OCI-LY1 (cell line): ENCODE measurements around the gene RHEX.

Source experiments
- H2AFZ ChIP-seq: fragments of 200-600 bp; sonication (generic), shearing (Covaris generic); 2 replicates; pipeline ENCODE4 v1.6.0; 2014; ENCODE audit warnings: antibody characterized with exemption, mild to moderate bottlenecking, low read length
- H3F3A ChIP-seq: fragments of 200-600 bp; sonication (generic), shearing (Covaris generic); 2 replicates; pipeline ENCODE4 v1.6.0; 2014; ENCODE audit warnings: mild to moderate bottlenecking, antibody characterized with exemption, low read length, moderate library complexity; ENCODE audit not compliant: insufficient read depth
- H3K27ac ChIP-seq: fragments of 200-600 bp; sonication (generic); 2 replicates; pipeline ENCODE4 v1.5.1; 2014; ENCODE audit warnings: low read length, mixed run types, mild to moderate bottlenecking, low read depth; ENCODE audit not compliant: poor library complexity, severe bottlenecking
- H3K27me3 ChIP-seq: fragments of 200-600 bp; sonication (generic); 2 replicates; pipeline ENCODE4 v1.6.0; 2014; ENCODE audit warnings: antibody characterized with exemption, mild to moderate bottlenecking, low read length, moderate library complexity; ENCODE audit not compliant: insufficient read depth
- H3K36me3 ChIP-seq: fragments of 200-600 bp; sonication (generic); 2 replicates; pipeline ENCODE4 v1.6.1; 2014; ENCODE audit warnings: mild to moderate bottlenecking, antibody characterized with exemption, low read length, moderate library complexity, mixed read lengths; ENCODE audit not compliant: insufficient read depth
- H3K4me1 ChIP-seq: fragments of 200-600 bp; sonication (generic); 2 replicates; pipeline ENCODE4 v1.5.1; 2014; ENCODE audit warnings: mild to moderate bottlenecking, low read length, moderate library complexity; ENCODE audit not compliant: insufficient read depth, severe bottlenecking
- H3K4me2 ChIP-seq: fragments of 200-600 bp; sonication (generic), shearing (Covaris generic); 2 replicates; pipeline ENCODE4 v1.6.1; 2014; ENCODE audit warnings: low read length
- H3K4me3 ChIP-seq: fragments of 200-600 bp; sonication (generic); 2 replicates; pipeline ENCODE4 v1.5.1; 2014; ENCODE audit warnings: low read length, low read depth, mild to moderate bottlenecking, mixed read lengths; ENCODE audit not compliant: poor library complexity, severe bottlenecking
- H3K79me2 ChIP-seq: fragments of 200-600 bp; shearing (Covaris generic); 2 replicates; pipeline ENCODE4 v1.6.1; 2016; ENCODE audit warnings: mixed run types, low read length, mixed read lengths; ENCODE audit not compliant: insufficient read depth
- H3K9ac ChIP-seq: fragments of 200-600 bp; sonication (generic), shearing (Covaris generic); 2 replicates; pipeline ENCODE4 v1.6.1; 2014; ENCODE audit warnings: mild to moderate bottlenecking, low read length, mixed read lengths
- H3K9me2 ChIP-seq: fragments of 200-600 bp; sonication (generic), shearing (Covaris generic); 2 replicates; pipeline ENCODE4 v1.6.1; 2014; ENCODE audit warnings: low read depth, mild to moderate bottlenecking, low read length, mixed read lengths
- H3K9me3 ChIP-seq: fragments of 200-600 bp; shearing (Covaris generic); 2 replicates; pipeline ENCODE4 v1.6.1; 2014; ENCODE audit warnings: low read length, mixed read lengths
- H4K20me1 ChIP-seq: fragments of 200-600 bp; sonication (generic), shearing (Covaris generic); 2 replicates; pipeline ENCODE4 v1.6.0; 2016; ENCODE audit warnings: mild to moderate bottlenecking, low read length; ENCODE audit not compliant: insufficient read depth
- EZH2 ChIP-seq: fragments of 200-600 bp; sonication (generic), shearing (Covaris generic); IDR thresholded peaks from 2 replicates; pipeline ENCODE4 v1.8.0; 2017; ENCODE audit warnings: borderline replicate concordance, mixed run types, mild to moderate bottlenecking, antibody characterized with exemption, low read length, moderate library complexity, mixed read lengths
- TF ChIP-seq, protein P1 (sequence below): fragments of 200-600 bp; sonication (generic), shearing (Covaris generic); IDR thresholded peaks from 2 replicates; pipeline ENCODE4 v1.5.1; 2017; ENCODE audit warnings: mild to moderate bottlenecking, antibody characterized with exemption, low read length, moderate library complexity, mixed read lengths

RHEX gene

DNA sequence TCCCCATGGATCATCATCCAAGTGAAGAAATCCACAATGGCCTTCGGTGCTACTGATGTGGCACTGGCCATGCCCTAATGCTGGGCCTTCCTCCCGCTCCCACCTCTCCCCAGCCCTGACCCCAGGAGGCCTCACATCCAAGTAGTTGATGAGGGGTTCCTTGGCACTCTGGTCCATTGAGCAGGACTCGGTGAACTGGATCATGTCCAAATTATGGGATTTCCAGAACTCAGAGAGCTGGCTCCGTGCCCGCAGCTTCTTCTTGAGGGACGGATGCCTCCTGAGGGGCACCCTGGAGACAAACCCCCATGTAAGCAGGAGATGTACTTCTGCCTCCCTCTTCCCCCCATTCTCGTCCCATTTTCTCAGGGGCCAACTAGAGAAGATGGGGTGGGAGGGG, 30.2 kb upstream of the RHEX start:
- Histone ChIP-seq H3K36me3 (no peaks in the 10 kb centered on the region), H3K9me3 (no peaks in the 10 kb centered on the region), H3K4me2 (no peak overlapping the region), H3F3A (no peaks in the 10 kb centered on the region), H4K20me1 (no peaks in the 10 kb centered on the region), H3K9me2 (no peaks in the 10 kb centered on the region), H3K4me3 (no peak overlapping the region), H3K9ac (no peak overlapping the region), H3K27ac (no peak overlapping the region), H3K4me1 (no peaks in the 10 kb centered on the region), H2AFZ (no peak overlapping the region), H3K79me2 (no peaks in the 10 kb centered on the region), H3K27me3 (no peaks in the 10 kb centered on the region)
- TF ChIP-seq EZH2: no peak
- TF ChIP-seq, protein P1, sequence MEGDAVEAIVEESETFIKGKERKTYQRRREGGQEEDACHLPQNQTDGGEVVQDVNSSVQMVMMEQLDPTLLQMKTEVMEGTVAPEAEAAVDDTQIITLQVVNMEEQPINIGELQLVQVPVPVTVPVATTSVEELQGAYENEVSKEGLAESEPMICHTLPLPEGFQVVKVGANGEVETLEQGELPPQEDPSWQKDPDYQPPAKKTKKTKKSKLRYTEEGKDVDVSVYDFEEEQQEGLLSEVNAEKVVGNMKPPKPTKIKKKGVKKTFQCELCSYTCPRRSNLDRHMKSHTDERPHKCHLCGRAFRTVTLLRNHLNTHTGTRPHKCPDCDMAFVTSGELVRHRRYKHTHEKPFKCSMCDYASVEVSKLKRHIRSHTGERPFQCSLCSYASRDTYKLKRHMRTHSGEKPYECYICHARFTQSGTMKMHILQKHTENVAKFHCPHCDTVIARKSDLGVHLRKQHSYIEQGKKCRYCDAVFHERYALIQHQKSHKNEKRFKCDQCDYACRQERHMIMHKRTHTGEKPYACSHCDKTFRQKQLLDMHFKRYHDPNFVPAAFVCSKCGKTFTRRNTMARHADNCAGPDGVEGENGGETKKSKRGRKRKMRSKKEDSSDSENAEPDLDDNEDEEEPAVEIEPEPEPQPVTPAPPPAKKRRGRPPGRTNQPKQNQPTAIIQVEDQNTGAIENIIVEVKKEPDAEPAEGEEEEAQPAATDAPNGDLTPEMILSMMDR: no peak

DNA sequence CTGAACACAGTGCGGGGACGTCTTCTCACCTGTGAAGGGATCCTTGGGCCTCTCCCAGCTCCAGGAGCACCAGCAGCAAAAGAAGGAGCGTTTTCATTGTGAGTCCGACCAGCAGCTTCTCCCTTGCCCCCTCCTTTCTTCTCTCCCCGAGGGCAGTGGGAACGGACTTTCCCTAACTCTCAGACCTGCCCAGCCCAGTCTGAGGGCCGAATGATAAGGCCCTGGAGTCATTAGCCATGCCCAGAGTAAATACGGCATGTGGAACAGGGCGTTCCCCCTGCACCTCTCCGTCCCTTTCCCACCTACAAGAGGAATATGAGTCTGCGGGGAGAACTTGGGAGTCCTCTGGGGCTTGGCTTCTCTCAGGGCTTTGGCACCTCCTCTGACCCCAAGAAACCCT, 29.3 kb upstream of the RHEX start, which contains the start of gene CTSE:
TSS of gene CTSE (minus strand) at position 201 of the 400 bp plus-strand sequence. CDS start at position 97, 104 bp downstream.
- Histone ChIP-seq H3K9ac (no peak within 1 kb of the TSS), H3K4me2 (no peak within 1 kb of the TSS), H3K27ac (no peak within 1 kb of the TSS), H3F3A (no peaks in the 10 kb centered on the region), H3K9me3 (no peaks in the 10 kb centered on the region), H4K20me1 (no peaks in the 10 kb centered on the region), H2AFZ (no peak within 1 kb of the TSS), H3K4me3 (no peak within 1 kb of the TSS), H3K9me2 (no peaks in the 10 kb centered on the region), H3K4me1 (no peaks in the 10 kb centered on the region), H3K27me3 (no peaks in the 10 kb centered on the region), H3K36me3 (no peaks in the 10 kb centered on the region), H3K79me2 (no peaks in the 10 kb centered on the region)
- TF ChIP-seq, protein P1: no peak
- no peak for TF ChIP-seq EZH2

DNA sequence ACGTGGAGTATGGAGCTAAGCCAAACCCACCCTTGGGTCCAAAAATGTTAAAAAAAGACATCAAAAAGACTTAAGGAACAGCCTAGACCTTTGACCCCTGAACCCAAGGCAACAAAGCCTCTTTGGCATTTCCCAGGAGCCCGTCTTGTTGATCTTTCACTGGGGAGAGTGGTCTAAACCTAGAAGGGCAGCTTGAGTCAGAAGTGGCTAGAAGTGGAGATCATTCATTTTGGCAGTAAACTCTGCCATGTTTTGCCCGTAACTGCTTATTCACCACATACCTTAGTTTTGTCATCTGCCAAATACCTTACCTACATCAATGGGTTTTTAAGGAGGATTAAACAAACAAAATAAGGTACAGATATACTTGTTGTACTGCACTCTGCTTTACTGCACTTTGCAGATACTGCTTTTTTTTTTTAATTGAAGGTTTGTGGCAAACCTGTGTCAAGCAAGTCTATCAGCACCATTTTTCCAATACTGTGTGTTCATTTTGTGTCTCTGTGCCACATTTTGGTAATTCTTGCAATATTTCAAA, 27.6 kb upstream of the RHEX start:
- Histone ChIP-seq H3K27ac (no peak overlapping the region), H2AFZ (no peak overlapping the region), H4K20me1 (no peaks in the 10 kb centered on the region), H3K4me2 (no peak overlapping the region), H3K36me3 (no peaks in the 10 kb centered on the region), H3K79me2 (no peaks in the 10 kb centered on the region), H3K4me1 (no peaks in the 10 kb centered on the region), H3K9me3 (no peaks in the 10 kb centered on the region), H3K27me3 (no peaks in the 10 kb centered on the region), H3K9me2 (no peaks in the 10 kb centered on the region), H3K4me3 (no peak overlapping the region), H3F3A (no peaks in the 10 kb centered on the region), H3K9ac (no peak overlapping the region)
- TF ChIP-seq, protein P1: no peak
- no peak for TF ChIP-seq EZH2
